ENCODE data around the gene CAMTA1.

DNA sequence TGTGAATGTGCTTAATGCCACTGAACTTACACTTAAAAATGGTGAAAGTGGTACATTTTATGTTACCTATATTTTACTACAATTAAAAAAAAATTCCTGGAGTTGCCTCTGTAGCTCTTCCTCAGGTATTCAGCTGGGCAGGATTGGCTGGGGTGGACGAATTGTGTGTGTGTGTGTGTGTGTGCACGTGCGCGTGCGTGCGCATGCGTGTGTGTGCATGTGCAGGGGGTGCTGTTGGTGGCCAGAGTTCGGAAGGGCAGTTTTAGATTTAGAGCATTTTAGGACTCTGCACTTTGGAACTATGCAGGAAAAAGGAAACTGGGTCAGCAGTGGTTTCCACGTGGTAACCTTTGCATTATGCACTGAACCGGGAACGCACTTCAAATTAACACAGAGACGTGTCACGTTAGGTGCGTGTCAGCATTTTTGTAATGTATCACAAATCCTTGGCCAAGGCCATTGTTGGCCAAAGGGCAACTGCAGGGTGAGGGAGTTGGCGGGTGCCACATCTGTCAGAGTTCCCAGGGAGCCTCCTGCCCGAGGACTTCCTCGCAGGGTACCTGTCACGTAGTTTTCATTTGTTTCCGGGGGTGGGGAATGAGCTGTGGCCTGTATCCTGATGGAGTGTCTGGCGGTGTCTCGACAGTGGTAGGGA lies 312.8 kb downstream of the CAMTA1 start:
- TF ChIP-seq CTCF (IDR thresholded peaks at IDR 0.05; ENCODE audit: borderline replicate concordance, extremely low read depth, low read length, poor library complexity, severe bottlenecking) (no peak), EZH2 (IDR thresholded peaks at IDR 0.05; ENCODE audit: borderline replicate concordance, low read depth, low read length, severe bottlenecking) (no peak)

Data from DND-41 (cell line).